Measurements from ENCODE around the gene CLRN3. TPM values are rescaled to one million over a fixed set of nuclear protein-coding genes. Genes with fewer than 3 reads are reported as not detected.

The CLRN3 gene
- not detected for polyA plus RNA-seq (2013, experiment 1 of 2)
- not detected for polyA plus RNA-seq (2013, experiment 2 of 2)

GRCh38 chr10:127892743-127893142 lies at the start of gene CLRN3:
CLRN3 (minus strand) TSS chr10:127892941; CDS start chr10:127892784, 157 bp downstream.
- Histone ChIP-seq H3K79me1 (ENCODE audit: low read length) (no peaks in the 10 kb centered on the region), H3K79me2 (ENCODE audit: control insufficient read depth, insufficient read depth, low read length) (no peaks in the 10 kb centered on the region), H3K36me3 (ENCODE audit: control insufficient read depth, insufficient read depth, low read length) (no peaks in the 10 kb centered on the region), H3K4me1 (ENCODE audit: control insufficient read depth, low read depth, low read length) (no peaks in the 10 kb centered on the region), H2BK15ac (replicated peaks; ENCODE audit: low read depth) (no peak within 1 kb of the TSS), H2AK5ac (ENCODE audit: low read length) (no peak within 1 kb of the TSS), H3K23ac (ENCODE audit: low read length) (no peak within 1 kb of the TSS), H3K27me3 (ENCODE audit: insufficient read depth, low read length, poor library complexity) (no peaks in the 10 kb centered on the region), H3K4ac (ENCODE audit: low read depth, low read length) (no peak within 1 kb of the TSS), H3K56ac (ENCODE audit: low read length) (no peak within 1 kb of the TSS), H4K8ac (ENCODE audit: low read depth, low read length) (no peak within 1 kb of the TSS), H3K4me3 (ENCODE audit: low read length) (no peak within 1 kb of the TSS), H4K5ac (ENCODE audit: low read length) (no peak within 1 kb of the TSS), H3K9ac (ENCODE audit: low read length) (no peak within 1 kb of the TSS), H3K18ac (ENCODE audit: low read length) (no peak within 1 kb of the TSS), H2BK5ac (ENCODE audit: low read length) (no peak within 1 kb of the TSS), H3K27ac (ENCODE audit: low read depth, low read length) (no peak within 1 kb of the TSS), H2BK120ac (ENCODE audit: low read depth, low read length) (no peak within 1 kb of the TSS), H3K4me2 (ENCODE audit: low read length) (no peak within 1 kb of the TSS)
- DNase-seq: no peak

GRCh38 chr10:127940866-127941640 lies 48.3 kb upstream of the CLRN3 start:
- Histone ChIP-seq H3K79me2 (ENCODE audit: control insufficient read depth, insufficient read depth, low read length) (no peaks in the 10 kb centered on the region), H3K9ac (ENCODE audit: low read length) (no peak overlapping the region), H3K79me1 (ENCODE audit: low read length) (no peaks in the 10 kb centered on the region), H3K4me3 (ENCODE audit: low read length) (no peak overlapping the region), H4K5ac (ENCODE audit: low read length) (no peak overlapping the region), H3K36me3 (ENCODE audit: control insufficient read depth, insufficient read depth, low read length) (no peaks in the 10 kb centered on the region), H3K23ac (ENCODE audit: low read length) (no peak overlapping the region), H3K27ac (ENCODE audit: low read depth, low read length) (no peak overlapping the region), H3K4me1 (ENCODE audit: control insufficient read depth, low read depth, low read length) (no peaks in the 10 kb centered on the region), H4K8ac (ENCODE audit: low read depth, low read length) (no peak overlapping the region), H3K4me2 (ENCODE audit: low read length) (no peak overlapping the region), H2AK5ac (ENCODE audit: low read length) (no peak overlapping the region), H3K56ac (ENCODE audit: low read length) (no peak overlapping the region), H2BK15ac (replicated peaks; ENCODE audit: low read depth) (no peak overlapping the region), H3K27me3 (ENCODE audit: insufficient read depth, low read length, poor library complexity) (no peaks in the 10 kb centered on the region), H2BK120ac (ENCODE audit: low read depth, low read length) (no peak overlapping the region), H2BK5ac (ENCODE audit: low read length) (no peak overlapping the region), H3K18ac (ENCODE audit: low read length) (no peak overlapping the region), H3K4ac (ENCODE audit: low read depth, low read length) (no peak overlapping the region)
- no CpG with 5 or more reads among the region's 6 CpGs for WGBS (ENCODE audit: extremely low coverage, insufficient coverage, low lambda C conversion rate)
- DNase-seq: no peak

GRCh38 chr10:127939786-127940330 lies 47.1 kb upstream of the CLRN3 start:
- Histone ChIP-seq H3K4ac (ENCODE audit: low read depth, low read length) (no peak overlapping the region), H3K56ac (ENCODE audit: low read length) (no peak overlapping the region), H3K27ac (ENCODE audit: low read depth, low read length) (no peak overlapping the region), H2BK15ac (replicated peaks; ENCODE audit: low read depth) (no peak overlapping the region), H4K8ac (ENCODE audit: low read depth, low read length) (no peak overlapping the region), H3K4me2 (ENCODE audit: low read length) (no peak overlapping the region), H3K36me3 (ENCODE audit: control insufficient read depth, insufficient read depth, low read length) (no peaks in the 10 kb centered on the region), H3K9ac (ENCODE audit: low read length) (no peak overlapping the region), H3K79me1 (ENCODE audit: low read length) (no peaks in the 10 kb centered on the region), H3K79me2 (ENCODE audit: control insufficient read depth, insufficient read depth, low read length) (no peaks in the 10 kb centered on the region), H3K4me1 (ENCODE audit: control insufficient read depth, low read depth, low read length) (no peaks in the 10 kb centered on the region), H2AK5ac (ENCODE audit: low read length) (no peak overlapping the region), H4K5ac (ENCODE audit: low read length) (no peak overlapping the region), H3K4me3 (ENCODE audit: low read length) (no peak overlapping the region), H2BK5ac (ENCODE audit: low read length) (no peak overlapping the region), H3K27me3 (ENCODE audit: insufficient read depth, low read length, poor library complexity) (no peaks in the 10 kb centered on the region), H2BK120ac (ENCODE audit: low read depth, low read length) (no peak overlapping the region), H3K18ac (ENCODE audit: low read length) (no peak overlapping the region), H3K23ac (ENCODE audit: low read length) (no peak overlapping the region)
- DNase-seq: no peak
- WGBS (ENCODE audit: extremely low coverage, insufficient coverage, low lambda C conversion rate): no CpG with 5 or more reads among the region's 4 CpGs

- Histone ChIP-seq H3K27me3 (ENCODE audit: insufficient read depth, low read length, poor library complexity) (no peaks in the 10 kb centered on the region), H3K79me1 (ENCODE audit: low read length) (no peaks in the 10 kb centered on the region), H3K56ac (ENCODE audit: low read length) (no peak overlapping the region), H4K8ac (ENCODE audit: low read depth, low read length) (no peak overlapping the region), H2BK5ac (ENCODE audit: low read length) (no peak overlapping the region), H3K4me2 (ENCODE audit: low read length) (no peak overlapping the region), H3K4me3 (ENCODE audit: low read length) (no peak overlapping the region), H3K36me3 (ENCODE audit: control insufficient read depth, insufficient read depth, low read length) (no peaks in the 10 kb centered on the region), H3K23ac (ENCODE audit: low read length) (no peak overlapping the region), H3K79me2 (ENCODE audit: control insufficient read depth, insufficient read depth, low read length) (no peaks in the 10 kb centered on the region), H2BK15ac (replicated peaks; ENCODE audit: low read depth) (no peak overlapping the region), H2AK5ac (ENCODE audit: low read length) (no peak overlapping the region), H2BK120ac (ENCODE audit: low read depth, low read length) (no peak overlapping the region), H3K18ac (ENCODE audit: low read length) (no peak overlapping the region), H3K27ac (ENCODE audit: low read depth, low read length) (no peak overlapping the region), H4K5ac (ENCODE audit: low read length) (no peak overlapping the region), H3K9ac (ENCODE audit: low read length) (no peak overlapping the region), H3K4ac (ENCODE audit: low read depth, low read length) (no peak overlapping the region), H3K4me1 (ENCODE audit: control insufficient read depth, low read depth, low read length) (no peaks in the 10 kb centered on the region)
- no CpG with 5 or more reads among the region's 5 CpGs for WGBS (ENCODE audit: extremely low coverage, insufficient coverage, low lambda C conversion rate)
- DNase-seq: no peak
Observed at GRCh38 chr10:127937915-127938463, 45.2 kb upstream of the CLRN3 start.

- Histone ChIP-seq H3K79me2 (ENCODE audit: control insufficient read depth, insufficient read depth, low read length) (no peaks in the 10 kb centered on the region), H3K79me1 (ENCODE audit: low read length) (no peaks in the 10 kb centered on the region), H3K56ac (ENCODE audit: low read length) (no peak overlapping the region)
Observed at GRCh38 chr10:127937069-127937468, 44.3 kb upstream of the CLRN3 start.

More at GRCh38 chr10:127937069-127937468, 44.3 kb upstream of the CLRN3 start:
- no peak overlapping the region for H2BK15ac ChIP-seq (replicated peaks; ENCODE audit: low read depth)
- no peak overlapping the region for H2AK5ac ChIP-seq (ENCODE audit: low read length)
- H3K23ac ChIP-seq (ENCODE audit: low read length): no peak overlapping the region
- H4K5ac ChIP-seq (ENCODE audit: low read length): no peak overlapping the region
- H3K4me1 ChIP-seq (ENCODE audit: control insufficient read depth, low read depth, low read length): no peaks in the 10 kb centered on the region
- no peak overlapping the region for H3K4me3 ChIP-seq (ENCODE audit: low read length)
- DNase-seq: no peak
- H3K27ac ChIP-seq (ENCODE audit: low read depth, low read length): no peak overlapping the region
- no peaks in the 10 kb centered on the region for H3K27me3 ChIP-seq (ENCODE audit: insufficient read depth, low read length, poor library complexity)
- H3K36me3 ChIP-seq (ENCODE audit: control insufficient read depth, insufficient read depth, low read length): no peaks in the 10 kb centered on the region
- no peak overlapping the region for H3K18ac ChIP-seq (ENCODE audit: low read length)
- H4K8ac ChIP-seq (ENCODE audit: low read depth, low read length): no peak overlapping the region
- H2BK120ac ChIP-seq (ENCODE audit: low read depth, low read length): no peak overlapping the region
- no peak overlapping the region for H3K4ac ChIP-seq (ENCODE audit: low read depth, low read length)
- H2BK5ac ChIP-seq (ENCODE audit: low read length): no peak overlapping the region
- H3K9ac ChIP-seq (ENCODE audit: low read length): no peak overlapping the region
- no peak overlapping the region for H3K4me2 ChIP-seq (ENCODE audit: low read length)

Measured in mesendoderm (in vitro differentiated cells).